SK-N-SH (cell line): ENCODE measurements around the gene KIAA0232. TPM values are rescaled to one million over a fixed set of nuclear protein-coding genes. Genes with fewer than 3 reads are reported as not detected.

ENCODE experiments used
- CTCF ChIA-PET: fragments of 300-600, 350-600 bp; formaldehyde crosslinking; extraction: SDS; loops from one replicate; lab custom pipeline; 2021; lab: Yijun Ruan, JAX
- POLR2A ChIA-PET: fragments of 350-600 bp; sonication (Branson Sonifier 250); formaldehyde crosslinking; extraction: SDS; loops from one replicate; lab custom pipeline; 2020; ENCODE audit warnings: antibody characterized with exemption, inconsistent platforms; lab: Yijun Ruan, JAX
- DNase-seq: peaks from one replicate; pipeline ENCODE4 v3.0.0; 2012
- H2AFZ ChIP-seq: fragments of 200-600 bp; sonication (generic); 2 replicates; pipeline ENCODE4 v1.8.1; 2016; ENCODE audit warnings: antibody characterized with exemption, mild to moderate bottlenecking, low read depth
- H3F3A ChIP-seq: fragments of 200-600 bp; sonication (generic); replicated peaks from 2 replicates; pipeline ENCODE3; 2016; ENCODE audit warnings: antibody characterized with exemption, mild to moderate bottlenecking; ENCODE audit not compliant: insufficient read depth
- H3K27ac ChIP-seq, 2 experiments: fragments of 200-500 bp in 1 of 2; fragments of 200-600 bp in 1 of 2; sonication (Bioruptor generic) in 1 of 2; sonication (generic), shearing (Covaris generic) in 1 of 2; 2 replicates each; pipeline versions ENCODE4 v1.5.1 to v1.6.1; 2014 to 2016; ENCODE audit warnings: low read depth in 2 of 2, inconsistent platforms in 1 of 2, low read length in 1 of 2, mild to moderate bottlenecking in 1 of 2, mixed read lengths in 1 of 2
- H3K27me3 ChIP-seq: fragments of 200-600 bp; sonication (generic), shearing (Covaris generic); 2 replicates; pipeline ENCODE4 v1.6.1; 2016; ENCODE audit warnings: mixed run types; ENCODE audit not compliant: insufficient read depth
- H3K36me3 ChIP-seq, 2 experiments: fragments of 200-500 bp in 1 of 2; fragments of 200-600 bp in 1 of 2; sonication (Bioruptor generic) in 1 of 2; sonication (generic) in 1 of 2; replicated peaks in 1 of 2; 2 replicates each; pipeline versions ENCODE3 to v1.5.1; 2014 to 2016; ENCODE audit warnings: low read length in 1 of 2, mild to moderate bottlenecking in 1 of 2; ENCODE audit not compliant: insufficient read depth in 2 of 2, control insufficient read depth in 1 of 2
- H3K4me1 ChIP-seq, 2 experiments: fragments of 200-500 bp in 1 of 2; fragments of 200-600 bp in 1 of 2; sonication (Bioruptor generic) in 1 of 2; sonication (generic), shearing (Covaris generic) in 1 of 2; 2 replicates each; pipeline versions ENCODE4 v1.5.1 to v1.6.1; 2014 to 2016; ENCODE audit warnings: low read depth in 1 of 2, low read length in 1 of 2, mixed run types in 1 of 2; ENCODE audit not compliant: insufficient read depth in 2 of 2, control insufficient read depth in 1 of 2
- H3K4me2 ChIP-seq: fragments of 200-600 bp; sonication (generic), shearing (Covaris generic); 2 replicates; pipeline ENCODE4 v1.6.1; 2017; ENCODE audit warnings: mixed run types
- H3K4me3 ChIP-seq, 2 experiments: fragments of 200-500 bp in 1 of 2; fragments of 200-600 bp in 1 of 2; sonication (Bioruptor generic) in 1 of 2; sonication (generic), shearing (Covaris generic) in 1 of 2; 2 replicates each; pipeline versions ENCODE4 v1.5.1 to v1.8.1; 2014 to 2016; ENCODE audit warnings: low read depth in 2 of 2, inconsistent platforms in 1 of 2, low read length in 1 of 2, mild to moderate bottlenecking in 1 of 2, mixed read lengths in 1 of 2, moderate library complexity in 1 of 2
- H3K79me2 ChIP-seq: fragments of 200-600 bp; sonication (generic); 2 replicates; pipeline ENCODE4 v1.8.1; 2017; ENCODE audit warnings: mild to moderate bottlenecking; ENCODE audit not compliant: insufficient read depth
- H3K9ac ChIP-seq: fragments of 200-600 bp; sonication (generic); 2 replicates; pipeline ENCODE4 v1.6.1; 2017; ENCODE audit warnings: mixed run types
- H3K9me2 ChIP-seq: fragments of 200-600 bp; sonication (generic); 2 replicates; pipeline ENCODE4 v1.6.1; 2017; ENCODE audit warnings: mixed run types
- H3K9me3 ChIP-seq: fragments of 200-600 bp; sonication (generic); 2 replicates; pipeline ENCODE4 v1.6.1; 2017; ENCODE audit warnings: mixed run types, mild to moderate bottlenecking, moderate library complexity
- H4K20me1 ChIP-seq: fragments of 200-600 bp; sonication (generic); 2 replicates; pipeline ENCODE4 v1.6.1; 2017; ENCODE audit warnings: mild to moderate bottlenecking, mixed run types; ENCODE audit not compliant: insufficient read depth
- CHD2 ChIP-seq: fragments of 150-350 bp; IDR thresholded peaks from 2 replicates; pipeline ENCODE4 v1.6.1; 2018; ENCODE audit warnings: low read length; ENCODE audit not compliant: partially characterized antibody
- CTCF ChIP-seq: fragments of 200-600 bp; sonication (generic); IDR thresholded peaks from 2 replicates; pipeline ENCODE4 v1.6.1; 2017; ENCODE audit warnings: antibody characterized with exemption, mild to moderate bottlenecking, moderate library complexity
- ELF1 ChIP-seq: IDR thresholded peaks from 2 replicates; pipeline ENCODE4 v1.4.0; 2012
- FOSL2 ChIP-seq: IDR thresholded peaks from 2 replicates; pipeline ENCODE4 v1.4.0; 2012; ENCODE audit warnings: low read depth, mild to moderate bottlenecking, moderate library complexity, borderline replicate concordance
- GABPA ChIP-seq: IDR thresholded peaks from 2 replicates; pipeline ENCODE4 v1.4.0; 2012; ENCODE audit warnings: low read depth, mild to moderate bottlenecking
- JUND ChIP-seq: IDR thresholded peaks from 2 replicates; pipeline ENCODE4 v1.4.0; 2012
- MXI1 ChIP-seq: IDR thresholded peaks from 2 replicates; pipeline ENCODE4 v1.6.1; 2012; ENCODE audit warnings: mild to moderate bottlenecking, low read depth, low read length, improper control_type of control experiment
- POLR2AphosphoS5 ChIP-seq: IDR thresholded peaks from 2 replicates; pipeline ENCODE4 v1.6.1; 2012; ENCODE audit warnings: low read depth, low read length
- REST ChIP-seq: IDR thresholded peaks from 2 replicates; pipeline ENCODE4 v1.6.1; 2012; ENCODE audit warnings: mild to moderate bottlenecking, low read depth, low read length, moderate library complexity
- RFX5 ChIP-seq: IDR thresholded peaks from 2 replicates; pipeline ENCODE4 v1.6.1; 2012; ENCODE audit warnings: mild to moderate bottlenecking, improper control_type of control experiment, low read length
- RXRA ChIP-seq: IDR thresholded peaks from 2 replicates; pipeline ENCODE4 v1.4.0; 2012; ENCODE audit warnings: low read depth, mild to moderate bottlenecking, borderline replicate concordance
- SIN3A ChIP-seq: IDR thresholded peaks from 2 replicates; pipeline ENCODE4 v1.6.1; 2012; ENCODE audit warnings: low read depth, mild to moderate bottlenecking, low read length, moderate library complexity, borderline replicate concordance
- SMC3 ChIP-seq: IDR thresholded peaks from 2 replicates; pipeline ENCODE4 v1.6.1; 2012; ENCODE audit warnings: low read depth, low read length, improper control_type of control experiment
- TCF12 ChIP-seq: IDR thresholded peaks from 2 replicates; pipeline ENCODE4 v1.4.0; 2012
- TEAD4 ChIP-seq: IDR thresholded peaks from 2 replicates; pipeline ENCODE4 v1.4.0; 2012; ENCODE audit warnings: mild to moderate bottlenecking, borderline replicate concordance; ENCODE audit not compliant: insufficient read depth
- USF1 ChIP-seq: IDR thresholded peaks from 2 replicates; pipeline ENCODE4 v1.4.0; 2012; ENCODE audit warnings: low read depth, borderline replicate concordance
- USF2 ChIP-seq: fragments of 150-350 bp; IDR thresholded peaks from 2 replicates; pipeline ENCODE4 v1.6.1; 2017; ENCODE audit warnings: antibody characterized with exemption, low read length, low read depth, borderline replicate concordance
- WGBS: methylation state at CpG from one replicate; pipeline ENCODE4 v1.1.6; 2017; ENCODE audit warnings: low lambda C conversion rate; 5-methylcytosine and 5-hydroxymethylcytosine counted together
- polyA plus RNA-seq, 3 experiments: library from polyadenylated mRNA; depleted of rRNA; stranded (reverse); fragments of >200 nt; gene quantifications; 2 replicates each; pipeline ENCODE4 v1.2.3, GENCODE V29; 2012

The KIAA0232 gene
- polyA plus RNA-seq, 1 of the 3 experiments (the other 2 are of a cell fraction) = 5.7 TPM

- no peak for DNase-seq
- no peaks in the 10 kb centered on the region for H4K20me1 ChIP-seq
- H3K4me2 ChIP-seq = no peak overlapping the region
- WGBS = 77% methylated on average over 6 of the region's 6 CpGs
- H3F3A ChIP-seq = no peaks in the 10 kb centered on the region
- H3K36me3 ChIP-seq = no peaks in the 10 kb centered on the region
- TF ChIP-seq RFX5 (no peak), CHD2 (no peak), RXRA (no peak), FOSL2 (no peak), SIN3A (no peak), CTCF (no peak), POLR2AphosphoS5 (no peak), USF1 (no peak), REST (no peak), MXI1 (no peak), TEAD4 (no peak), ELF1 (no peak), USF2 (no peak), TCF12 (no peak), GABPA (no peak), JUND (no peak), SMC3 (no peak)
- TF ChIP-seq, all 33 proteins: peak for 0
- Histone ChIP-seq H3K4me1 (no peaks in the 10 kb centered on the region), H3K27me3 (no peaks in the 10 kb centered on the region), H3K9me3 (no peaks in the 10 kb centered on the region), H3K79me2 (no peaks in the 10 kb centered on the region), H3K9ac (no peak overlapping the region), H3K9me2 (no peaks in the 10 kb centered on the region), H2AFZ (no peak overlapping the region), H3K4me3 (no peak overlapping the region), H3K27ac (no peak overlapping the region)
- ChIA-PET POLR2A (no interaction called here), CTCF (interaction anchor here (1.1 to 1.5 kb wide), 2 partner anchors 19 to 178 kb away, joined by 3 to 4 read pairs; no protein-coding TSS in a partner anchor)
These were observed 110.3 kb downstream of the KIAA0232 start for GRCh38 chr4:6892909-6893202.
